ENCODE data around the gene BBIP1.
A peak's percentile ranks its signal among the peaks of the same experiment; 100 is the strongest.

BBIP1 gene

GRCh38 chr10:110918643-110919348 lies at the start of gene BBIP1:
Gene BBIP1, minus strand, starts transcription at chr10:110919180. Its CDS starts 1,023 bp downstream, at chr10:110918157.
- DNase-seq = peak in 1 of 2 experiments; percentile 98

- DNase-seq = no peak
Observed at GRCh38 chr10:110967645-110968044, 48.7 kb upstream of the BBIP1 start.

GRCh38 chr10:110967009-110967630 lies 48.1 kb upstream of the BBIP1 start:
- no peak for DNase-seq

- DNase-seq = no peak
Observed at GRCh38 chr10:110966146-110966545, 47.2 kb upstream of the BBIP1 start.

- no peak for DNase-seq
Observed at GRCh38 chr10:110965216-110965615, 46.2 kb upstream of the BBIP1 start.

- no peak for DNase-seq
Observed at GRCh38 chr10:110964681-110965080, 45.7 kb upstream of the BBIP1 start.

- DNase-seq = no peak
Observed at GRCh38 chr10:110963162-110963561, 44.2 kb upstream of the BBIP1 start.

GRCh38 chr10:110962443-110962842 lies 43.5 kb upstream of the BBIP1 start:
- no peak for DNase-seq

- no peak for DNase-seq
Observed at GRCh38 chr10:110960333-110960712, 41.3 kb upstream of the BBIP1 start.

- DNase-seq = no peak
Observed at GRCh38 chr10:110959379-110960332, 40.7 kb upstream of the BBIP1 start.

GRCh38 chr10:110957606-110958005 lies 38.6 kb upstream of the BBIP1 start:
- no peak for DNase-seq

GRCh38 chr10:110951381-110951780 lies 32.4 kb upstream of the BBIP1 start:
- DNase-seq = no peak

- DNase-seq = no peak
Observed at GRCh38 chr10:110947061-110947595, 28.1 kb upstream of the BBIP1 start.

- DNase-seq = no peak
Observed at GRCh38 chr10:110946496-110946895, 27.5 kb upstream of the BBIP1 start.

- peak in 1 of 2 experiments; percentile 23 for DNase-seq
Observed at GRCh38 chr10:110944792-110945396, 25.9 kb upstream of the BBIP1 start.

- DNase-seq = no peak
Observed at GRCh38 chr10:110939419-110939818, 20.4 kb upstream of the BBIP1 start.

- DNase-seq = no peak
Observed at GRCh38 chr10:110936757-110937156, 17.8 kb upstream of the BBIP1 start.

GRCh38 chr10:110932505-110933180 lies 13.7 kb upstream of the BBIP1 start:
- no peak for DNase-seq

- DNase-seq = no peak
Observed at GRCh38 chr10:110931769-110932381, 12.9 kb upstream of the BBIP1 start.

GRCh38 chr10:110927461-110927860 lies 8.5 kb upstream of the BBIP1 start:
- DNase-seq = no peak

- DNase-seq = no peak
Observed at GRCh38 chr10:110923856-110924493, 5.0 kb upstream of the BBIP1 start.
